GM15510 (cell line): Measurements from ENCODE around the gene HYKK.

Experiments
- POLR2A ChIP-seq: IDR thresholded peaks from 3 replicates; pipeline ENCODE4 v1.6.1; 2011; ENCODE audit warnings: borderline replicate concordance; ENCODE audit not compliant: insufficient read length; ENCODE audit errors: extremely low read depth

The HYKK gene

GRCh38 chr15:78537266-78537905, 30.0 kb downstream of the HYKK start:
- TF ChIP-seq POLR2A, result no peak

GRCh38 chr15:78538358-78538757, 31.0 kb downstream of the HYKK start:
- no peak for TF ChIP-seq POLR2A

- TF ChIP-seq POLR2A, result peak; percentile 94
Observed at GRCh38 chr15:78540141-78540870, 32.9 kb downstream of the HYKK start, which contains the start of gene PSMA4. PSMA4 (plus strand) TSS chr15:78540444; CDS start chr15:78541928, 1,484 bp downstream.

- TF ChIP-seq POLR2A, result no peak
Observed at GRCh38 chr15:78540871-78541743, 33.7 kb downstream of the HYKK start.

GRCh38 chr15:78541744-78542034, 34.3 kb downstream of the HYKK start:
- no peak for TF ChIP-seq POLR2A

GRCh38 chr15:78542647-78543046, 35.3 kb downstream of the HYKK start:
- TF ChIP-seq POLR2A, result no peak

- TF ChIP-seq POLR2A, result no peak
Observed at GRCh38 chr15:78550194-78550593, 42.8 kb downstream of the HYKK start.

GRCh38 chr15:78550815-78551214, 43.4 kb downstream of the HYKK start:
- no peak for TF ChIP-seq POLR2A

- TF ChIP-seq POLR2A, result no peak
Observed at GRCh38 chr15:78551902-78552301, 44.5 kb downstream of the HYKK start.

GRCh38 chr15:78552597-78552996, 45.2 kb downstream of the HYKK start:
- no peak for TF ChIP-seq POLR2A

GRCh38 chr15:78561490-78561889, 54.1 kb downstream of the HYKK start:
- no peak for TF ChIP-seq POLR2A

GRCh38 chr15:78563092-78563491, 55.7 kb downstream of the HYKK start:
- no peak for TF ChIP-seq POLR2A

- no peak for TF ChIP-seq POLR2A
Observed at GRCh38 chr15:78564743-78565096, 57.3 kb downstream of the HYKK start.

GRCh38 chr15:78565097-78565950, 57.9 kb downstream of the HYKK start, which contains the start of gene CHRNA5:
CHRNA5 (plus strand) TSS chr15:78565520; CDS start chr15:78565720, 200 bp downstream.
- peak; percentile 85 for TF ChIP-seq POLR2A
